ENCODE measurements around the gene THSD7B. TPM values are rescaled to one million over a fixed set of nuclear protein-coding genes. Genes with fewer than 3 reads are reported as not detected.

The THSD7B gene
- total and polyA plus RNA-seq, 2 of the 8 experiments (the other 6 are each of a cell fraction or from before 2014, with no cell fraction given): 0.60 to 2.9 TPM

GRCh38 chr2:137252934-137253333 lies 487.6 kb downstream of the THSD7B start:
- H4K91ac ChIP-seq (replicated peaks; ENCODE audit: insufficient read length, low read length): no peak overlapping the region
- FAIRE-seq: no peak
- ChIA-PET CTCF (ENCODE audit: partially characterized antibody) (no interaction called here), POLR2A (ENCODE audit: partially characterized antibody) (no interaction called here)
- H3K56ac ChIP-seq (replicated peaks; ENCODE audit: insufficient read length, low read depth, low read length): no peak overlapping the region
- no peak overlapping the region for H2BK15ac ChIP-seq (ENCODE audit: low read length)
- no peak overlapping the region for H2BK12ac ChIP-seq (ENCODE audit: low read depth, low read length)
- H2BK5ac ChIP-seq (ENCODE audit: low read depth, low read length): no peak overlapping the region
- H2BK20ac ChIP-seq (ENCODE audit: low read length): no peak overlapping the region
- peaks cover 0 to 2% (median 0%) of the 10 kb centered on the region in 4 experiments; a peak in 1 of 7 replicates for H3K4me1 ChIP-seq (replicated peaks in 1 of 4; ENCODE audit: control insufficient read depth in 3 of 4, insufficient read depth in 4 of 4, low read length in 3 of 4)
- no peaks in the 10 kb centered on the region for H4K20me1 ChIP-seq (replicated peaks in 1 of 2; ENCODE audit: control insufficient read depth in 1 of 2, insufficient read depth in 2 of 2, low read length in 2 of 2)
- H3K27ac ChIP-seq (ENCODE audit: low read depth, low read length): no peak overlapping the region
- DNase-seq (ENCODE audit: low read depth in 1 of 2, low spot score in 2 of 2): no peak
- H3K23me2 ChIP-seq (ENCODE audit: low read depth, low read length): no peaks in the 10 kb centered on the region
- H4K5ac ChIP-seq (ENCODE audit: insufficient read length, low read depth, low read length): no peak overlapping the region
- no peak overlapping the region for H2AK5ac ChIP-seq (ENCODE audit: low read depth, low read length)
- H3K79me1 ChIP-seq (ENCODE audit: low read depth, low read length): no peaks in the 10 kb centered on the region
- H3K27me3 ChIP-seq (replicated peaks in 1 of 4; ENCODE audit: control insufficient read depth in 3 of 4, extremely low read depth in 1 of 4, insufficient read depth in 3 of 4, low read length in 3 of 4): no peaks in the 10 kb centered on the region
- no peak overlapping the region for H3K4ac ChIP-seq (replicated peaks; ENCODE audit: insufficient read length, low read depth, low read length)
- no peak overlapping the region for H3K23ac ChIP-seq (ENCODE audit: insufficient read length)
- no peak overlapping the region for H3K18ac ChIP-seq (ENCODE audit: extremely low read depth, low read length)
- no peaks in the 10 kb centered on the region for H3K36me3 ChIP-seq (ENCODE audit: control insufficient read depth in 2 of 4, insufficient read depth in 4 of 4, low read length in 3 of 4)
- H4K8ac ChIP-seq (ENCODE audit: extremely low read depth, insufficient read depth, low read length): no peak overlapping the region
- H3K9ac ChIP-seq (replicated peaks in 1 of 4; ENCODE audit: extremely low read depth in 1 of 4, low read depth in 3 of 4, low read length in 3 of 4): no peak overlapping the region
- H3K79me2 ChIP-seq (ENCODE audit: control insufficient read depth in 1 of 2, insufficient read depth in 2 of 2, low read length in 2 of 2): no peaks in the 10 kb centered on the region
- H3K14ac ChIP-seq (ENCODE audit: insufficient read length): no peak overlapping the region
- no peak overlapping the region for H3K4me3 ChIP-seq (ENCODE audit: extremely low read depth in 1 of 4, insufficient read depth in 2 of 4, low read depth in 3 of 4, low read length in 4 of 4)
- no peaks in the 10 kb centered on the region for H3K9me3 ChIP-seq (ENCODE audit: insufficient read depth in 2 of 2, low read depth in 1 of 2, low read length in 1 of 2)
- H2AFZ ChIP-seq (ENCODE audit: low read length): no peak overlapping the region
- no peak overlapping the region for H3K4me2 ChIP-seq (ENCODE audit: insufficient read depth in 1 of 2, low read depth in 2 of 2, low read length in 2 of 2)
- H2BK120ac ChIP-seq (replicated peaks; ENCODE audit: low read depth, low read length): no peak overlapping the region
- TF ChIP-seq TAF7 (optimal IDR thresholded peaks at IDR 0.05; ENCODE audit: borderline replicate concordance, low read depth, low read length) (no peak), SIN3A (conservative IDR thresholded peaks at IDR 0.05 in 1 of 2, IDR thresholded peaks at IDR 0.05 in 1 of 2; ENCODE audit: low read depth in 1 of 2, low read length in 2 of 2) (no peak), CBX8 (IDR thresholded peaks at IDR 0.05; ENCODE audit: borderline replicate concordance, low read depth, low read length) (no peak), CTBP2 (IDR thresholded peaks at IDR 0.05; ENCODE audit: borderline replicate concordance, insufficient read depth, insufficient read length, low read length) (no peak), KDM4A (IDR thresholded peaks at IDR 0.05; ENCODE audit: low read depth, low read length, severe bottlenecking) (no peak), SP1 (IDR thresholded peaks at IDR 0.05; ENCODE audit: low read depth, low read length) (no peak), NRF1 (IDR thresholded peaks at IDR 0.05; ENCODE audit: low read depth, low read length) (no peak), HDAC6 (IDR thresholded peaks at IDR 0.05; ENCODE audit: low read depth, low read length) (no peak), SUZ12 (IDR thresholded peaks at IDR 0.05; ENCODE audit: low read length) (no peak)
